Left colon (tissue), 2 donors: ENCODE results near the gene NAT16. TPM values are rescaled to one million over a fixed set of nuclear protein-coding genes. Genes with fewer than 3 reads are reported as not detected.
A peak's percentile ranks its signal among the peaks of the same experiment; 100 is the strongest.
"Not testable (repeated sequence)": the region's sequence is repeated elsewhere in the genome, so short reads cannot be mapped to it uniquely, and the experiment has no call there.

Experiments used
- ATAC-seq: fragments of 200-7000 bp; cut with Tn5 transposase; one replicate; pipeline ENCODE4 v1.9.1; 2020; ENCODE audit warnings: mild to moderate bottlenecking, moderate library complexity
- DNase-seq, 2 donors: peaks; one replicate each; pipeline ENCODE4 v3.0.0-alpha.2; 2020
- intact Hi-C, 2 donors: fragments of 100-400 bp; cut with DNase I in 1 of 2; cut with micrococcal nuclease in 1 of 2; formaldehyde crosslinking; loops; one replicate each; pipeline versions ENCODE4 v1.11.2 to v1.14.0; 2022; cut with DNase I, micrococcal nuclease
- total RNA-seq, 2 donors: library from RNA; stranded (reverse); fragmentation: NEBNext Ultra II Directional; extraction: Animal tissue kit (Norgen Biotek cat#: 25700); gene quantifications; one replicate each; pipeline ENCODE4 v1.2.1, GENCODE V29; 2021
- donor health status: DM: no; HTN: no; CAD: no.
- donor health status: DM: yes; HTN: yes; CAD: no.

Gene NAT16
- total RNA-seq, 2 donors from 2014 or later, result not detected

DNA sequence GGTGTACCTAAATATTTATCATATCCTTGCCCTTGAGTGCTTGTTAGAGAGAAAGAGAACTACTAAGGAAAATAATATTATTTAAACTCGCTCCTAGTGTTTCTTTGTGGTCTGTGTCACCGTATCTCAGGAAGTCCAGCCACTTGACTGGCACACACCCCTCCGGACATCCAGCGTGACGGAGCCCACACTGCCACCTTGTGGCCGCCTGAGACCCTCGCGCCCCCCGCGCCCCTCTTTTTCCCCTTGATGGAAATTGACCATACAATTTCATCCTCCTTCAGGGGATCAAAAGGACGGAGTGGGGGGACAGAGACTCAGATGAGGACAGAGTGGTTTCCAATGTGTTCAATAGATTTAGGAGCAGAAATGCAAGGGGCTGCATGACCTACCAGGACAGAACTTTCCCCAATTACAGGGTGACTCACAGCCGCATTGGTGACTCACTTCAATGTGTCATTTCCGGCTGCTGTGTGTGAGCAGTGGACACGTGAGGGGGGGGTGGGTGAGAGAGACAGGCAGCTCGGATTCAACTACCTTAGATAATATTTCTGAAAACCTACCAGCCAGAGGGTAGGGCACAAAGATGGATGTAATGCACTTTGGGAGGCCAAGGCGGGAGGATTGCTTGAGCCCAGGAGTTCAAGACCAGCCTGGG lies 41.8 kb downstream of the NAT16 start:
- peak; percentile 93 for ATAC-seq
- intact Hi-C loops, result no loop called here
- peak; percentile 69 to 83 for DNase-seq

DNA sequence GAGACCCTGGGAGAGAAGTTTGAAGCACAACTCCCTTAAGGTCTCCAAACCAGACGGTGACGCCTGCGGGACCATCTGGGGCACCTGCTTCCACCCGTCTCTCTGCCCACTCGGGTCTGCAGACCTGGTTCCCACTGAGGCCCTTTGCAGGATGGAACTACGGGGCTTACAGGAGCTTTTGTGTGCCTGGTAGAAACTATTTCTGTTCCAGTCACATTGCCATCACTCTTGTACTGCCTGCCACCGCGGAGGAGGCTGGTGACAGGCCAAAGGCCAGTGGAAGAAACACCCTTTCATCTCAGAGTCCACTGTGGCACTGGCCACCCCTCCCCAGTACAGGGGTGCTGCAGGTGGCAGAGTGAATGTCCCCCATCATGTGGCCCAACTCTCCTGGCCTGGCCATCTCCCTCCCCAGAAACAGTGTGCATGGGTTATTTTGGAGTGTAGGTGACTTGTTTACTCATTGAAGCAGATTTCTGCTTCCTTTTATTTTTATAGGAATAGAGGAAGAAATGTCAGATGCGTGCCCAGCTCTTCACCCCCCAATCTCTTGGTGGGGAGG lies 42.4 kb downstream of the NAT16 start:
- intact Hi-C loops, result no loop called here
- DNase-seq (no peak), ATAC-seq (peak; percentile 48)

DNA sequence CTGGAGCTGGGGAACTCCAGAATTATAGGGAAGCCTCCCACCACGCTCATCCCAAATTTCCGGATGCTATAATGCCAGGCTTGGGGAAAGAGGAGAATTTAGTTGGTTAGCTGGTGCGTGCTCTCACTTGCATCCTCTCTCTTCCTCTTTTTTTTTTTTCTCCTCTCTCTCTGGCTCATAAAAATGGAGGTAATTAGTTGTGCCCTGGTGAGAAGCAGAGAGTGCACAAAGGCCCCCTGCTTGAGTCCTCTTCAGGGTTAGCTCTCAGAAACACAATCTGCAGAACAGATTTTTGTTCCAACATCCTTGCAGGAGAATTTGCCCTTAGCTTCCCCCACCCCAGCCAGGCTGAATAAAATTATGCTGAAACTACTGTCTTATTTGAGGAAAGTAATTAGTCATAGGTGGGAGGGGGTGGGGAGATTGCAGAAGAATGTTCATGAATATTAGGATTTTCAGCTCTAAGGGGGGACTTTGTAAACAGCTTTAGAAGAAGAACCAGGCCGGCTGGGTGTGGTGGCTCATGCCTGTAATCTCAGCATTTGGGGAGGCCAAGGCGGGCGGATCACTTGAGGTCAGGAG lies 45.6 kb downstream of the NAT16 start:
- ATAC-seq (no peak), DNase-seq (no peak)
- intact Hi-C loops, result no loop called here

DNA sequence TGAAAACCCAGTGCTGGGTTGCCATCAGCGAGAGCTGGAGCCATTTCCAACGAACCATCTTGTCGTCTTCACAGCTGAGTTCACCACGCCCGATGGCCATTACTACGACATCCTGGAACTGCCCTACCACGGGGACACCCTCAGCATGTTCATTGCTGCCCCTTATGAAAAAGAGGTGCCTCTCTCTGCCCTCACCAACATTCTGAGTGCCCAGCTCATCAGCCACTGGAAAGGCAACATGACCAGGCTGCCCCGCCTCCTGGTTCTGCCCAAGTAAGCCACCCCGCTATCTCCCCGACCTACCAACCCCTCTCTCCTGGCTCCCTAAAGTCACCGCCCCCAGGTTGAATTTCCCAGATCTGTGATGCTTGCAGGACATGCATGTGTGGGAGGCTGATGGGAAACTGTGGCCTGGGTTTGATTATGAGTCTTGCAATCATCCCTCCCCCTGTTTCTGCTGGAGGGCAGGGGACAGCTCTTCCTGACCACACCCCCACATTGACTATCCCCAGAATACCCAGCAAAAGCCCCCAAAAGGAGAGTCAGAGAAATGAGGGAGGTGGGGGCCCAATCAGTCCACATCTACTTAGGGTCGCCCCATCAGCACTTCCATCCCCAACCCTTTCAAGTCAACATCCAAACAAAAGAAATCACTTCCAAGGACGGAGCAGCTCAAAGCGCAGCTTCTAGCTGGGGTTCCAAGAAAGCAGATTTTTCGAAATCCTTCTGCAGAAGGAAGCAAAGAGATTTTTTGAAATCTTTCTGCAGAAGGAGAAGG lies 46.3 kb downstream of the NAT16 start:
- ATAC-seq, result no peak
- intact Hi-C loops, result no loop called here
- no peak for DNase-seq

DNA sequence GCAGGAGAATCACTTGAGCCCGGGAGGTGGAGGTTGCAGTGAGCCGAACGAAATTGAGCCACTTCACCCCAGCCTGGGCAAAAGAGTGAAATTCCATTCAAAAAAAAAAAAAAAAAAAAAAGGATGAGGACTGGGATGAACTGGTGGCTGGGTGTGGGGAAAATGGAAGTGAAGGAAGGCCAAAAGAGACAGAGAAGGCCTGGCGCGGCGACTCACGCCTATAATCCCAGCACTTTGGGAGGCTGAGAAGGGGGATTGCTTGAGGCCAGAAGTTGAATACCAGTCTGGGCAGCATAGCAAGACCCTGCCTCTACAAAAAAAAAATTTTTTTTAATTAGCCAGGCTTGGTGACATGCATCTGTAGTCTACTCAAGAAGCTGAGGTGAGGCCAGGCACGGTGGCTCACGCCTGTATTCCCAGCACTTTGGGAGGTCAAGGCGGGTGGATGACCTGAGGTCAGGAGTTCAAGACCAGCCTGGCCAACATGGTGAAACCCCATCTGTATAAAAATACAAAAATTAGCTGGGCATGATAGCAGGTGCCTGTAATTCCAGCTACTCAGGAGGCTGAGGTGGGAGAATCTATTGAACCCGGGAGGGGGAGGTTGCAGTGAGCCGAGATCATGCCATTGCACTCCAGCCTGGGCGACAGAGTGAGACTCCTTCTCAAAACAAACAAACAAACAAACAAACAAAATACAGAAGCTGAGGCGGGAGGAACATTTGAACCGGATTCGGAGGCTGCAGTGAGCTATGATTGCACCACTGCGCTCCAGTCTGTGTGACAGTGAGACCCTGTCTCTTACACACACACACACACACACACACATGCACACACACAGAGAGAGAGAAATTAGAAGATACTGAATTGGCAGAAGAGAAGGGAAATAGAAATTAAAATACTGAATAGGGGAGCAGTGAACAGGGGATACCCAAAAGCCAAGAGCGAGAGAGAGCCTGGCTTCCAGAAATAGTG lies 47.2 kb downstream of the NAT16 start:
- DNase-seq, ATAC-seq, intact Hi-C loops: not testable (repeated sequence)

DNA sequence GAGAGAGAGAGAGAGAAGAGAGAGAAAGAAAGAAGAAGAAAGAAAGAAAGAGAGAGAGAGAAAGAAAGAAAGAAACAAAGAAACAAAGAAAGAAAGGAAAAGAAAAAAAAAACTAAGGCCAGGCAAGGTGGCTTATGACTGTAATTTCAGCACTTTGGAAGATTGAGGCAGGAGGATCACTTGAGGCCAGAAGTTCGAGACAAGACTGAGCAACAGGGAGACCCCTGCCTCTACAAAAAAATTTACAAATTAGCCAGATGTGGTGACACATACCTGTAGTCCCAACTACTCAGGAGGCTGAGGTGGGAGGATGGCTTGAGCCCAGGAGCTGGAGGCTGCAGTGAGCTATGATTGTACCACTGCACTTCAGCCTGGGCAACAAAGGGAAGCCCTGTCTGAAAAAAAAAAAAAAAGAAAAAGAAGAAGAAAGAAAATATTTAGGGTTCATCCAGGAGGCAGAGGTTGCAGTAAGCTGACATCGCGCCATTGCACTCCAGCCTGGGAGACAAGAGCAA lies 50.4 kb downstream of the NAT16 start:
- intact Hi-C loops, result no loop called here
- ATAC-seq (no peak), DNase-seq (no peak)

DNA sequence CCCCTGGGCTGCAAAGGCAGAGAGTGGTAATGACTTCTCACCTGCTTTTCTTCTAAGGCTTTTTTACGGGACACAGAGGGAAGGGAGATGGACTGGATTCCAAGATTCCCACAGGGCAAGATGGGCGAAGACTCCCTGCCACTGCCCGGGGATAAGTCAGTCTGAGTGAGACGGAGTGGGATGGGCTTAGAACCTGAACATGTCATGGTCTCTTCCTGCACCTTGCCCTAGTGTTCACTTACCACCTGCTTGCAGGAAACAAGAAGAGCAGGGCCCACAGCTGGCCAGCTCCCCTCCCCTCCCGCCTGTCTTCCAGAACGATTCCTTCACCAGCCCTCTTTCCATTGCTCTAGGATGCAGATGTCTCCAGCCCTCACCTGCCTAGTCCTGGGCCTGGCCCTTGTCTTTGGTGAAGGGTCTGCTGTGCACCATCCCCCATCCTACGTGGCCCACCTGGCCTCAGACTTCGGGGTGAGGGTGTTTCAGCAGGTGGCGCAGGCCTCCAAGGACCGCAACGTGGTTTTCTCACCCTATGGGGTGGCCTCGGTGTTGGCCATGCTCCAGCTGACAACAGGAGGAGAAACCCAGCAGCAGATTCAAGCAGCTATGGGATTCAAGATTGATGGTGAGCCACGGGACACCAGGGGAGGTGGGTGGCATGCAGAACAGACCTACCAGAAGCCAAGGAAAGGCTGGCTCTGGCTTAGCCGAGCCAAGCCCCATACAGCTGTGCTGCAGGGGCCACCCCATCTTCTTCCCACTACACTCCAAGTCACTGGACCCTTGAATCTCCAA lies 51.9 kb downstream of the NAT16 start:
- intact Hi-C loops, result no loop called here
- ATAC-seq, result peak; percentile 12
- no peak for DNase-seq

DNA sequence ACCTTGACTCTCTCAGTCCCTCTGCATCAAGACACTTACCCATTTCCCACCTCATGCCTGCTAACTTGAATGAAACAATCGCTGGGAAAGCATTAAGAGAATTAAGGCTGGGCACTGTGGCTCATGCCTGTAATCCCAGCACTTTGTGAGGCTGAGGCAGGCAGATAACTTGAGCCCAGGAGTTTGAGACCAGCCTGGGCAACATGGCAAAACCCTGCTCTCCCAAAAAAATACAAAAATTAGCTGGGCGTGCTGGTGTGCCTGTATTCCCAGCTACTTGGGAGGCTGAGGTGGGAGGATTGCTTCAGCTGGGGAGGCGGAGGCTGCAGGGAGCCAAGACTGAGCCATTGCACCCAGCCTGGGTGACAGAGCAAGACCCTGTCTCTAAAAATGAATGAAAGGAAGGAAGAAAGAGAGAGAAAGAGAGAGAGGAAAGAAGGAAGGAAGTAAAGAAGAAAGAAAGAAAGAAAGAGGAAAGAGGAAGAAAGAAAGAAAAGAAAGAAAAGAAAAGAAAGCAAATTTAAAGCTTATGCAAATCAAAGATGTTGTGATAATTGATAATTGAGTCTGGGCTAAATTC lies 52.5 kb downstream of the NAT16 start:
- intact Hi-C loops, result no loop called here
- no peak for DNase-seq
- ATAC-seq, result no peak

DNA sequence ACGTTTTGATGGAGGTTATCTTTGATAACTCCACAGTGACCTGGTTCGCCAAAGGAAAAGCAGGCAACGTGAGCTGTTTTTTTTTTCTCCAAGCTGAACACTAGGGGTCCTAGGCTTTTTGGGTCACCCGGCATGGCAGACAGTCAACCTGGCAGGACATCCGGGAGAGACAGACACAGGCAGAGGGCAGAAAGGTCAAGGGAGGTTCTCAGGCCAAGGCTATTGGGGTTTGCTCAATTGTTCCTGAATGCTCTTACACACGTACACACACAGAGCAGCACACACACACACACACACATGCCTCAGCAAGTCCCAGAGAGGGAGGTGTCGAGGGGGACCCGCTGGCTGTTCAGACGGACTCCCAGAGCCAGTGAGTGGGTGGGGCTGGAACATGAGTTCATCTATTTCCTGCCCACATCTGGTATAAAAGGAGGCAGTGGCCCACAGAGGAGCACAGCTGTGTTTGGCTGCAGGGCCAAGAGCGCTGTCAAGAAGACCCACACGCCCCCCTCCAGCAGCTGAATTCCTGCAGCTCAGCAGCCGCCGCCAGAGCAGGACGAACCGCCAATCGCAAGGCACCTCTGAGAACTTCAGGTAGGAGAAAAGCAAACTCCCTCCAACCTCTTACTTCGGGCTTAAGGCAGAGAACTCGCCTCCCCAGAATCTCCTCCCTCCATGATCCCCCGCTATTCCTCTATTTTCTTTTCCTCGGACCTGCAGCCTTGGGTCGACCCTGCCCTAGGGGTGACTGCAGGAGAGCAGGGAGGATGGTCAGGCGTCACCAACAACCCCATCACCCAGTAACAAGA lies 53.2 kb downstream of the NAT16 start, which contains the start of gene SERPINE1:
SERPINE1 (plus strand) TSS at position 454 of the 809 bp plus-strand sequence. CDS start 1,290 bp downstream, outside the sequence.
- peak; percentile 55 to 87 for DNase-seq
- intact Hi-C loops, result no loop called here
- peak; percentile 68 for ATAC-seq

DNA sequence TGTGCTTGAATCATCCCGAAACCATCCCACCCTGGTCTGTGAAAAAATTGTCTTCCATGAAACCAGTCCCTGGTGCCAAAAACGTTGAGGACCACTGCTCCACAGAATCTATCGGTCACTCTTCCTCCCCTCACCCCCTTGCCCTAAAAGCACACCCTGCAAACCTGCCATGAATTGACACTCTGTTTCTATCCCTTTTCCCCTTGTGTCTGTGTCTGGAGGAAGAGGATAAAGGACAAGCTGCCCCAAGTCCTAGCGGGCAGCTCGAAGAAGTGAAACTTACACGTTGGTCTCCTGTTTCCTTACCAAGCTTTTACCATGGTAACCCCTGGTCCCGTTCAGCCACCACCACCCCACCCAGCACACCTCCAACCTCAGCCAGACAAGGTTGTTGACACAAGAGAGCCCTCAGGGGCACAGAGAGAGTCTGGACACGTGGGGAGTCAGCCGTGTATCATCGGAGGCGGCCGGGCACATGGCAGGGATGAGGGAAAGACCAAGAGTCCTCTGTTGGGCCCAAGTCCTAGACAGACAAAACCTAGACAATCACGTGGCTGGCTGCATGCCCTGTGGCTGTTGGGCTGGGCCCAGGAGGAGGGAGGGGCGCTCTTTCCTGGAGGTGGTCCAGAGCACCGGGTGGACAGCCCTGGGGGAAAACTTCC lies 54.0 kb downstream of the NAT16 start:
- DNase-seq, result peak; percentile 40 to 45
- peak; percentile 19 for ATAC-seq
- intact Hi-C loops, result no loop called here

DNA sequence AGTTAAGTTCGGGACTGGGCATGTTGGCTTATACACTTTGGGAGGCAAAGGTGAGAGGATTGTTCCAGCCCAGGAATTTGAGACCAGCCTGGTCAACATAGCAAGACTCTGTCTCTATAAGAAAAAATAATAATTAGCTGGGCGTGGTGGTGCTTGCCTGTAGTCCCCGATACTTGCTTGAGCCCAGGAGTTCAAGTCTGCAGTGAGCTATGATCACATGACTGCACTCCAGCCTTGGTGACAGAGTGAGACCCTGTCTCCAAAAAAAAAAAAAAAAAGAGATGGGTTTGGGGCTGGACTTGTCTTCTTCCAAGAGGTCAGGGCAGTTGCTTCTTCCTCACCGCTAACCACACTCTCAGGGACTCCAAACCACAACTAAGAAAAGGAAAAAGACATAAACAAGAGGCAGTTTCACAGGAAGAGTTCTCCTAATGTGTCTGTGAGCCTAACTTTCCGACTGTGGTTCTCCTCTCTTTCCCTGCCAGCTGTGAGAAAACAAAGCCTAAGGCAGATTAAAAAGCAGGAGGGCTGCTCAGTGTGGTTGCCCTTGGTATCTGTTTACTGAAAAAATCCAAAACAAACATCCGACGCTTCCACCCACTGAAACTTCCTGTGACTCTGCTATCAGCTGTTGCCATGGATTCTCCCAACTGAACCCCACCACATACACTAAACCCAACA lies 55.6 kb downstream of the NAT16 start:
- DNase-seq (no peak), ATAC-seq (no peak)
- intact Hi-C loops, result no loop called here

DNA sequence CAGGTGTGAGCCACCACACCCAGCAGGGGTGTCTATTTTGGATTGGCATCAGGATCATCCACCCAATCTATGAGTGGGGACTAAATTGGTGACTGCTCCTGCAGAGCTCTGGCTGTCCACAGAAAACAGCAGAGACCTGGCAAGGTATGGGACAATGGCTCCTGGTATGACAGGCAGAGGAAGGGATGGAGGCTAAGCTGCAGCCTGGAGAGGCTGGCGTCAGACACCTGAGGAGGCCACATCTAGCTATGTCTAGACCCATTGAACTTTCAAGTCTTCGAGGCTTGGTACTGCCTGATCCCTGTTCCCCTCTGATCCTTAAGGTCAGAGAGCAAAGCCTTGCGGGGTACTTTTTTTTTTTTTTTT lies 56.4 kb downstream of the NAT16 start:
- intact Hi-C loops, result no loop called here
- no peak for ATAC-seq
- DNase-seq, result no peak

DNA sequence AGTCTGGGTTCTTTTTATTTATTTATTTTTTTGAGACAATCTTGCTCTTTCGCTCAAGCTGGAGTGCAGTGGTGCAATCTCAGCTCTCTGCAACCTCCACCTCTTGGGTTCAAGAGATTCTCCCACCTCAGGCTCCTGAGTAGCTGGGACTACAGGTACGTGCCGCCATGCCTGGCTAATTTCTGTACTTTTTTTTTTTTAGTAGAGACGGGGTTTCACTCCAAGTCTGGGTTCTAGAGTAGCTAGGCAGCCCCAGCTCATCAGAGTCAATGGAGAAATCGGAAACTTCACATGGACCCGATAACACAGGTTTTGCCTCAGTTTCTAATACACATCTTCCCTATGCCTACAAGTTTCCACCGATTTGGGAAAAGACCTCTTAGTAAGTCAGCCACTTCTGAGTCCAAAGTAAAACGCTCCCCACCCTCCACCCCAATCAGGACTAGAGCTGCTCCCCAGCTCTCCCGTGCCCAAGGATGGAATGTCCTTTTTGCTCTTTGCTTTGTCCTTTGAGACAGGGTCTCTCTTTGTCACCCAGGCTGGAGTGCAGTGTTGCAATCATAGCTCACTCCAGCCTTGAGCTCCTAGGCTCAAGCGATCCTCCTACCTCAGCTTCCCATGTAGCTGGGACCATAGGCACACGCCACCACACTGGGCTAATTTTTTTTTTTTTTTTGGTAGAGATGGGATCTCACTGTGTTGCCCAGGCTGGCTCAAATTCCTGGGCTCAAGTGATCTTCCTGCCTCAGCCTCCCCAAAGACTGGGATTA lies 57.0 kb downstream of the NAT16 start:
- ATAC-seq (no peak), DNase-seq (no peak)
- intact Hi-C loops, result no loop called here

DNA sequence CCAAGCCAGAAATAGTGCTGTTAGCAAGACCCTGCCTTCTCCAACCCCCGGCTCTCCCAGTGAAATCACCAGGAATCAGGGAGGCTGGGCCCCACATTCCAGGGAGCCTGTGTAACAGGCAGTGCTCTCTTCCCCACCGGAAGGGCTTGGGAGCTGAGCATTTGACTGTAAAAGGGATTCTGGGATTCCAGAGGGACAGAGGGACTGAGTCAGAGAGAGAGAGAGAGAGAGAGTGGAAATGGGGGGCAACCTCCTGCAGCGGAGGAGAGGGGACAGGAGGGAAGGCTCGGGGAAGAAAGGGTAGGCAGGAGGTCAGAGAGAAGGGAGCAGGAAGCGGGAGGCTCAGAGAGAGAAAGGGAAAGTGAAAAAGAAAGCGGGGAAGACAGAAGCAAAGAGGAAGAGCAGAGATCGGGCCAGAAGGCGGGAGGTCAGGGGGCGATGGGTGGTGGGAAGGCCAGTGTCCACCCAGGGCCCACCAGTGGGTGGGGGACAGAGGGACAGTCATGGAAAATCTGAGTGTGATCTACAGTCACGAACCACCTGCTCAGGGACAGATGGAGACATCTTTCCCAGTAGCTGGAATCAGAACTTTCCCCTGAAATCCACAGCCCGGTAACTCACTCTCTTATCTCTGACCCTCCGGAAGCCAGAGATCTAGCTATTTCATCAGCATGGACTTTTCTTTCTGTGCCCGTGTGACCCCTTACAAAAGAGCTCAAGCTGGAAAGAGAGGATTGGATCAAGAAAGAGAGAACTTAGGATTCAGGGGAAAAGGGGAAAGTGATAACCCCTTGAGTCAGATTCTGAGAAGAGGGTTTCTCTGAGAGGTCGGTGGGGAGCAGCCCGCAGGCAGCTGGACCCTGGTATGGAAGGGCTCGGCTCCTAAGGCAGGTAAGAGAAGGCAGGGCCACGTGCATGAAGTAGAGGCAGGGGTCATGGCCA lies 57.8 kb downstream of the NAT16 start:
- peak; percentile 76 for ATAC-seq
- intact Hi-C loops, result no loop called here
- peak; percentile 27 to 61 for DNase-seq
